HG03135 (cell line): ENCODE data around the gene PPP1R13L.

Source experiments
- ATAC-seq: cut with Tn5 transposase; IDR thresholded peaks from one replicate; pipeline ENCODE4 v1.9.1; 2021; ENCODE audit warnings: mild to moderate bottlenecking, moderate library complexity; ENCODE audit not compliant: unreplicated experiment

PPP1R13L gene

DNA sequence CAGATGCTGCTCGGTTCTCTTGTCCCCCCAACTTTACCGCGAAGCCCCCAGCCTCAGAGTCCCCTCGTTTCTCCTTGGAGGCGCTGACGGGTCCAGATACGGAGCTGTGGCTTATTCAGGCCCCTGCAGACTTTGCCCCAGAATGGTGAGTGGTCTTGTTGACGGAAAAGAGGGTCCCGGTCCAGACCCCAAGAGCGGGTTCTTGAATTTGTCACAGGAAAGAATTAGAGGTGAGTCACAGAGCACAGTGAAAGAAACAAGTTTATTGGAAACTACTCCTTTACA is 2.2 kb upstream of the PPP1R13L start:
- no peak for ATAC-seq

DNA sequence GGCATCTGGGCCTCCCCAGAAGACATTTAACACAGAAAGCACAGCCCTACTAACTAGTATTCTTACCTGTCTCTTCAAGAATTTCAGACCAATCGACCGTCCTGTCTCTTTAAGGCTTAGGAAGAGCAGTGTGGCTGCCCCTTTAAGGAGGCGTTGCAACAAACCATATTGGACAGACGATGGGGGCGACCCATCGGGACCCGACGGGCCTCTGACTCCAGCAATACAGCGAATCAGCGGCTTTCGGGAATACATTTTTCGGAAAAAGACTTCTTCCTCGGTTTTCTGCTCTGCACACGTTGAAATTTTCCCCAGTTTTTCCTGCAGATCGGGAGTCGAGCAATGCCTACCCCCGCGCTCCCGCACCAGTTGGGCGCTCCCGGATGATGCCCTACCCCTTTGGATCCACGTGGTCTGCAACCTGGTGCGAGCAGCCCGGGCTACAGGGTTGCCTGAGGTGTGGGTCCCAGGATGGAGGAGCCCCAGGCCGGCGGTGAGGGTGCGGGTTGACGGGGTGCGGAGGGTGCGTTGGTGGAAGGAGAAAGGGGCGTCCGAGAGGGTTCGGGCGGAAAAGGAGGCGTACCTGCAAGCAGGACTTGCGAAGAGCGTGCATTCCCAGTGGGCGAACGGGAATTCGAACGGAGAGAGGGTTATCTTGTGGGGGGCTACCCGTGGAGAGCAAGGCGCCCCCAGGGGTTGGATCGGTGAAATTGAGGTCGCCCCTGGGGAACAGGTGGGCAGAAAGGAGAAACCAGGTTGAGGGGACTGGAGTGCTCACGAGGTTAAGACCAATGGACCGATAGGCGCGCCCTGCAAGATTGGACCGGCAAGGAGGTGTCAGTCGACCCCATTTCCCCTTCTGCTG is 1.6 kb upstream of the PPP1R13L start, which contains the start of gene POLR1G:
Gene POLR1G, plus strand, starts transcription at position 419 of the 865 bp plus-strand sequence. Its CDS starts 53 bp downstream, at position 472.
- ATAC-seq, result peak; percentile 70

- peak; percentile 38 for ATAC-seq
These were observed 761 bp upstream of the PPP1R13L start for GRCh38 chr19:45405435-45406225.

DNA sequence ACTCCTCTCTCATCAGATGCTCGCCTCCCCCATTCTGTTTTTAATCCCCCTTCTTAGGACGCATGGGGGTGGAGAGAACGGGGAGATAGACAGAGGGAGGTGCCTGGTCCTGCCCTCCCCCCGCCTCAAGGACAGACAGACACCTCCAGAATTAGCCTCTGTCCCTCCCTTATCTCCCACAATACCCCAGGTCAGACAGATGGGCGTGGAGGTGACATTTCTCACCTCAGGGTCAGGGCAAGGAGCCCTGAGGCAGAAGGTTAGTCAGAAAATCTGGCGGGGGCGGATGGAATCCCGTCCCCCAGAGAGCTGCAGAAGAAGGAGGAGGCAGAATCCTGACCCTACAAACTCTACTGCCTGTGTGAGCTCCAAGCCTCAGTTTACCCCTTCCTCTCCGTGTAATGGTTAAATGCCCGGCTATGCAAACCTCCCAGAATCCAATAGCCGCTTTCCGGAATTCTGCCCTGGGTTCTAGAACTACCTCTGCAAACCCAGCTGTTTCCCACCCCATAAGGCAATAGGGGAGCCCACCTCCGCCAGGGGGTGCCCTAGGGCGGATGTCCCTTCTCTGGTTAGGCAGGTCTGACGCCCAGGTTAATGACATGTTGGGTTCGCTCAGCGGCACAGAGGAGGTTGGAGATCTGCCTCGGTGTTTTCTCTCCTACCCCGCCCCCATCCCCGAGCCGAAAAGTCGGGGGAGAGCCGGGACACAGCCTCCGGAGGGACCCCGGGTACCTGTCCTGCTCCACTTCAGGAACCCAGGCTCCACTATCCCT is 900 bp downstream of the PPP1R13L start:
- ATAC-seq, result no peak

DNA sequence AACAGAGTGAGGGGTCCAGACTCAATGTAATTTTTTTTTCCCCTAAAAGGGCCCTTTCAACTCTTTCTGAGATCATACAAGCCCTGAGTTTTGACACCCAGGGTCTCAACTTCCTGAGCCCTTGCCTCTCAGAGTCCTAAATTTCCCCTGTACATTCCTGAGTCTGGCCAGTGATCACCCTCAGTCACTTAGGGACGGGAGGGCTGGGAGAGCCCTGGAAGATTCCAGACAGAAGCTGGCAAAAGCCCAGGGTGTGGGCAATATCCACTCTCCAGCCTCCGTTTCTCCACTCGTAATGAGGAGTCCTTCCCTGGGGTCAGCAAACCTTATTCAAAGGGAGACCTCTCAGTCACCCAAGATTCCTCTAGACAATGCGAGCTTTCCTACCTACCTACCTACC is 1.6 kb downstream of the PPP1R13L start:
- no peak for ATAC-seq

- no peak for ATAC-seq
These were observed 2.4 kb downstream of the PPP1R13L start for GRCh38 chr19:45402298-45403061.

DNA sequence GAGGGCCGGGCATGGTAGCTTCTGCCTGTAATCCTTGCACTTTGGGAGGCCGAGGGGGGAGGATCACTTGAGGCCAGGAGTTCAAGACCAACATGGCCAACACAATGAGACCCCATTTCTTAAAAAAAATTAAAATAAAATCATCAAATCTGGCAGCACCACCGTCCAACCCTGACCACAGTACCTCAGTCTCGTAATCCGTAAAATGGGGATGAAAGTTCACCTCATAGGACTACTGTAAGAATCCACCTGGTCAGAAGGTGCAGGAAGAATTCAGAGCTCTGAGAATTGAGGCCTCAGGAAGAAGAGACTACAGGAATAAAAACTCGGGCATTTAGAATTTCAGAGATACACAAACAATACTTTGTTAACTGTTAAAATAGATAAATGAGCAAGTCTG is 3.1 kb downstream of the PPP1R13L start:
- ATAC-seq, result no peak

GRCh38 chr19:45400192-45400591 is 4.7 kb downstream of the PPP1R13L start:
- ATAC-seq, result no peak

GRCh38 chr19:45395821-45396617 is 8.8 kb downstream of the PPP1R13L start:
- ATAC-seq, result no peak

DNA sequence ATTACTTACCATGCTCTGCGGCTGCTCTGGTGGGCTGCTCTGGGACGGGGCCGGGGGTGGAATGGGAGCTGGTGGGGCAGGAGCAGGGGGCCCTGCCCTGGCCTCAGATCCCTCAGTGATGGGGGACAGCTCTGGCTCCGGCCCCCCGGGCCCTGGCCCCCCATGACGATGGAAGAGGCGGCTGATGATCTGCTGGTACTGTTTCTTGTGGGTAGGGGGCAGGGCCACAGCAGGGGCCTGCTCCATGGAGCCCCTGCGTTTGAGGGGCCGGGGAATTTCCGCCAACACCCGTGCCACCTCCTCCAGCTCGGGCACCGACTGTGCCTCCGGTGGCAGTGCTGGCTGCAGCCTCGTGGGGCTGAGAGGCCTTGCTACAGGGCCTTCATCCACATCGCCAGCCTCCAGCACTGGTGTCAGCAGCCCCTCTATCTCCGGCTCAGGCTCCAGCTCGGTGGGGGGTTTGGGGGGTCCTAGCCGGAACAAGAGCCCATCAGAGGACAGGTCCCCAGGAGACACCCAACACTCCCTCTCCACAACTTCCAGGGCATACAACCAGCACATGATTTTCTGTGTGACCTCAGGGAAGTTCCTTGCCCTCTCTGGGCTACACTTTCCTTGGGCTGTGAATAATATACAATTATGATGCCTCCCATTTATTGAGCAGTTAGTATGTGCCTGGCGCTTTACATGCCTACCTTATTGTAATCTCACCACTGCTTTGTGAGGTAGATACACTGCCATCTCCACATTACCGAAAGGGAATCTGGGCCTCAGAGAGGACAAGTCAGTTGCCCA is 12.8 kb downstream of the PPP1R13L start:
- no peak for ATAC-seq

DNA sequence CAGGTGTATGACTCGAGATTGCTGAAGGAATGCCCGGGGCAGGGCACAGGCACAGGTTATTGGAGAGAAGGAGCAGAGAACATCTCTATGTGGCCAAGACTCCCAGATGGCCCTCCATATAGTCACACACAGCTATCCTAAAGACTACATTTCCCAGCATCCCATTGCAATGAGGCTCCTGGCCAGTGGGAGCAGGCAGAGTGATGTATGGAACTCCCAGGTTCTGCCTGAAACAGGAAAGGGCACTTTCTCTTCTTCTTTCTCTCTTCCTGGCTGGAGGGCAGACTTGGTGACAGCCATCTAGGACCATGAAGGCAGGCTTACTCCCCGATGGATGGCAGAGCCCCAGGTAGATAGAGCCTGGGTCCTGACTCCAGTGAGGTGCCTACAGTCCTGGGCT is 13.5 kb downstream of the PPP1R13L start:
- no peak for ATAC-seq

- ATAC-seq, result no peak
These were observed 19.3 kb downstream of the PPP1R13L start for GRCh38 chr19:45385392-45386221.

GRCh38 chr19:45382426-45382825 is 22.4 kb downstream of the PPP1R13L start:
- no peak for ATAC-seq

- ATAC-seq, result no peak
These were observed 24.8 kb downstream of the PPP1R13L start for GRCh38 chr19:45380107-45380506.

DNA sequence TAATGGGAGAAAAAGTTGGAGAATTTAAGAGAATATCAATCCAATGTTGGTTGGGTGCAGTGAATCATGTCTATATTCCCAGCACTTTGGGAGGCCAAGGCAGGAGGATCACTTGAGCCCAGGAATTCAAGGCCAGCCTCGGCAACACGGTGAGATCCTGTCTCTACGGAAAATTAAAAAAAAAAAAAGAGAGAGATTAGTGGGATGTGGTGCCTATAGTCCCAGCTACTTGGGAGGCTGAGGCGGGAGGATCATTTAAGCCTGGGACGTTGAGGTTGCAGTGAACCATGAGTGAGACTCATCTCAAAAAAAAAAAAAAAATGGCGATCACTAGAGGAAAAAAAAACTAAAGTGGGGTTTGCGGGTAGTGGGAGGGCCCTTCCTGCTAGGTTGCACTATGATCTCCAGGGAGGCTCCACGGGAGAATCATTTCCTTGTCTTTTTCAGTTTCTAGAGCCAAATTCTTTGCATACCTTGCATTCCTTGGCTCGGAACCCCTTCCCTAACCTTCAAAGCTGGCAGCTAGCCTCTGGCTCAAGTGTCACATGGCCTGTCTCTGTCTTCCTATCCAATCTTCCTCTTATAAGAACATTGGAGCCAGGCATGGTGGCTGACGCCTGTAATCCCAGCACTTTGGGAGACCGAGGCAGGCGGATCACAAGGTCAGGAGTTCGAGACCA is 28.7 kb downstream of the PPP1R13L start:
- no peak for ATAC-seq

DNA sequence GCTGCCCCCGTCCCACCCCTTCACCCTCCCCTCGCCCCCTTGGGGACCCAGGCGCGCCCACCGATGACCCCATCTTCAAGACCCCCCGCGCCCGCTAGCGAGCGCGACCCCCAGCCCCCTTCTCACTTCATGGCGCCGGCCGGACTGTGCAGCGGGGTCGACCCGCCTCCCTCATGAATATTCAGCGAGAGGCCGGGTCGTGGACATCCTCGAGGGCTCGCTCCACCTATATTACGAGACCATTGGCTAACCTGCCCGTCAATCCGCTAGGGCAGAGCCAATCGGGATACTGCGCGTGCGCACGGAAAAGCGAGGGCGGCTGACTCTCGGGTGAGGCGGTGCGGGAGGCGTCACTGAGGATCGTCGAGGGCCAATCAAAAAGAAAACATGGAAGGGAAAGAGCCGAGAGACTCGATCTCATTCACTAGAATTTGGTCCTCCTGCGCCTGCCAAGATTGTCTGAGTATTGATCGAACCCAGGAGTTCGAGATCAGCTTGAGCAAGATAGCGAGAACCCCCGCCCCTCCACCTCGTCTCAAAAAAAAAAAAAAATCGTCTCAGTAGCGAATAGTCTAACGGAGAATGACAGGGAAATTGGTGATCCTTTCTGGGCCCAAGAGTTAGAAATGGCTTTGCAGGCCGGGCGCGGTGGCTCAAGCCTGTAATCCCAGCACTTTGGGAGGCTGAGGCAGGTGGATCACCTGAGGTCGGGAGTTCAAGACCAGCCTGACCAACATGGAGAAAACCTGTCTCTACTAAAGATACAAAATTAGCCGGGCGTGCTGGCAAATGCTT is 34.3 kb downstream of the PPP1R13L start, which contains the start of gene ERCC2:
Gene ERCC2, minus strand, starts transcription at position 164 of the 795 bp plus-strand sequence. Its CDS starts 33 bp downstream, at position 131.
- ATAC-seq, result peak; percentile 90
